Measurements from ENCODE around the gene FAM13C.
A peak's percentile ranks its signal among the peaks of the same experiment; 100 is the strongest.

The FAM13C gene

DNA sequence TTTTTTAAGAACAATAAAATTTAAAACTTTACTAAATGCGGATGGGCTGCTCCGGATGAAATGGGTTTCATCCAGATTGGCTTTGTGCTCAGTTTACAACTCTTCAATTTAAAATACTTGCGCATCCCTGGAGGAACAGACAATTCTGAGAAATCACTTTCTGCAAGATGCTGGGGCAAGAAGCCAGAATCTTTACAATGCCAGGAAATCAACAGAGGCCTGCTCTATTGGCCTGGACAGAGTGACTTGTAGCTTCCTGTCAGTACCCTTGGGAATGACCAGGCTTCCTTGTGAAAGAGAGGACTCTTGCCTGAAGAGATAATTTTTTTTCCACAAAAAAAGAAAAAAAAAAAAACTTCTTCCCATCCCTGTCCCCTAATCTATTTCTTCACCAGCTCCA is 3.9 kb upstream of the FAM13C start:
- Histone ChIP-seq H3K27ac (ENCODE audit: low read depth, low read length) (no peak overlapping the region), H3K9ac (ENCODE audit: low read length in 5 of 5) (no peak overlapping the region), H3K36me3 (ENCODE audit: control insufficient read depth in 5 of 5, insufficient read depth in 5 of 5, low read length in 5 of 5) (no peaks in the 10 kb centered on the region), H3K4me3 (ENCODE audit: low read depth in 1 of 5, low read length in 5 of 5) (no peak overlapping the region), H3K9me3 (ENCODE audit: control insufficient read depth in 5 of 5, low read length in 5 of 5) (no peaks in the 10 kb centered on the region), H3K4me1 (ENCODE audit: control insufficient read depth in 5 of 5, insufficient read depth in 5 of 5, low read length in 5 of 5) (peaks cover 0 to 26% (median 18%) of the 10 kb centered on the region in 5 donors), H3K27me3 (ENCODE audit: control insufficient read depth in 5 of 5, insufficient read depth in 4 of 5, low read length in 5 of 5) (no peaks in the 10 kb centered on the region)

DNA sequence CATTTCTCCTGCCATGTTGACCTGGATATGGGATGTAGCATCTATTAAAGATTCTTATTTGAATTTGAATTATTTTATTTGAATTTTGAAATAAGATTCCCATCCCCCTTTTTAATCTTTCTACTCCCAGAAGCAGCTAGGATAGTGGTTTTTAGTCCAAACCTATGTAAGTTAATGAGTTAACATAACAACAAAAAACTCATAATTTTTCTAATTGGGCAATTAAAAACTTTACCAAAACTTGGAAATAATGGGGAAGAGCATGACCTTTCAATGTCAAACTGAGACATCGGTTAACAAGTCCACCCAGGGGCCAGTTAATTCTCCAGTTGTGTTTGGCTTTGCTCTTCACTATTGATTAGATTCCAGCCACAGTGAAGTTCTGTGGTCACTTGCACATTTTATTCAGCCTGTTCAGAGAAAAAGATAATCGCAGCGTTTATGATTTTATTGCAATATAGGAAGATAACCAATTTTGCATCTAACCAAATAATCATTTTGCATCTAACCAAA is 1.2 kb upstream of the FAM13C start:
- Histone ChIP-seq H3K4me3 (ENCODE audit: low read depth in 1 of 5, low read length in 5 of 5) (peak overlapping the region in 2 of 5 donors; percentile 70 to 78), H3K36me3 (ENCODE audit: control insufficient read depth in 5 of 5, insufficient read depth in 5 of 5, low read length in 5 of 5) (no peaks in the 10 kb centered on the region), H3K27me3 (ENCODE audit: control insufficient read depth in 5 of 5, insufficient read depth in 4 of 5, low read length in 5 of 5) (no peaks in the 10 kb centered on the region), H3K27ac (ENCODE audit: low read depth, low read length) (peak overlapping the region; percentile 66), H3K9ac (ENCODE audit: low read length in 5 of 5) (no peak overlapping the region), H3K9me3 (ENCODE audit: control insufficient read depth in 5 of 5, low read length in 5 of 5) (no peaks in the 10 kb centered on the region), H3K4me1 (ENCODE audit: control insufficient read depth in 5 of 5, insufficient read depth in 5 of 5, low read length in 5 of 5) (peaks cover 0 to 45% (median 31%) of the 10 kb centered on the region in 5 donors)

DNA sequence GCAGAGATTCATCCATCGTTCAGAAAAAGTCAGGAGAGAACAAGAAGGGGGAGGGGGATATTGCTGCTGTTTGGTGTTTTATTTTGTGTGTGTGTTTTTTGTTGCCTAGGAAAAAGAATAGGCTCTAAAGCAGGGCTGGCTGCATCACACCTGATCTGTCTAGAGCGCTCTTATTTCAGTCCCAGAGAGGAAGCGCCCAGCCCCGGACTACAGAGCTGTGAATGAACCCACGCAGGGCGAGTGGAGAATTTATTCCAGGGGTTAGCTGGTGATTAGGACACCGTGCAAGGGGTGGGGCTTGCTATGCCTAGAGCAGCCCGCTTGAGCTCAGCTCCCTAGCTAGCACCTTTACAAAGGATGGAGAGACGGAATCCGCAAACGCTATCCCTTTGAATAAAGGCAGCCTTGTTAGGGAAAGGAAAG is 621 bp upstream of the FAM13C start:
- Histone ChIP-seq H3K27me3 (ENCODE audit: control insufficient read depth in 5 of 5, insufficient read depth in 4 of 5, low read length in 5 of 5) (no peaks in the 10 kb centered on the region), H3K9ac (ENCODE audit: low read length in 5 of 5) (no peak overlapping the region), H3K9me3 (ENCODE audit: control insufficient read depth in 5 of 5, low read length in 5 of 5) (no peaks in the 10 kb centered on the region), H3K27ac (ENCODE audit: low read depth, low read length) (peak overlapping the region; percentile 66), H3K4me3 (ENCODE audit: low read depth in 1 of 5, low read length in 5 of 5) (peak overlapping the region; percentile 41 to 78 (median 70)), H3K4me1 (ENCODE audit: control insufficient read depth in 5 of 5, insufficient read depth in 5 of 5, low read length in 5 of 5) (peaks cover 0 to 48% (median 31%) of the 10 kb centered on the region in 5 donors), H3K36me3 (ENCODE audit: control insufficient read depth in 5 of 5, insufficient read depth in 5 of 5, low read length in 5 of 5) (no peaks in the 10 kb centered on the region)

DNA sequence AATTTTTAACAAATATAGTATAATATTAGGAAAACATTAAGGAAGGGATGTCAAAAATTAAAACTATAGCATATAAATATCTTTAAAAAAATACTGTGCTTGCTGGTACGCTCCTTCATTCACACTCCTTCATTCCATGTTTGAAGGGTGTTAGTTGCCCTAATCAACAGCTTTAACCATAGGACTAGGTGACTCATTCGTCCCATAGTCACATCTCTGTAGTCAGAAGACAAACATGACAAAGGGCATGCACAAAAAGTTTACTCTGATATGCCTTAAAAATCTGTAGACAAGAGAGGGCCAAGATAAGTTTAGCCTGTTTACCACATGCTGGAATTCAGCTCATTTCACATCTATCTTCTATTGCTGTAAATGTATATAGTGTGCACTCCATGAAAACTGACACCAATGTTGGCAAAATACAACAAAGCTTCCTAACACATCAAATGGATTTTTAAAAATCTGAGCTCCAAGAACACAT is 646 bp downstream of the FAM13C start:
- Histone ChIP-seq H3K27me3 (ENCODE audit: control insufficient read depth in 5 of 5, insufficient read depth in 4 of 5, low read length in 5 of 5) (no peaks in the 10 kb centered on the region), H3K9me3 (ENCODE audit: control insufficient read depth in 5 of 5, low read length in 5 of 5) (no peaks in the 10 kb centered on the region), H3K4me1 (ENCODE audit: control insufficient read depth in 5 of 5, insufficient read depth in 5 of 5, low read length in 5 of 5) (peaks cover 0 to 47% (median 31%) of the 10 kb centered on the region in 5 donors), H3K27ac (ENCODE audit: low read depth, low read length) (peak overlapping the region; percentile 66), H3K4me3 (ENCODE audit: low read depth in 1 of 5, low read length in 5 of 5) (peak overlapping the region; percentile 67 to 90 (median 74)), H3K9ac (ENCODE audit: low read length in 5 of 5) (peak overlapping the region; percentile 34 to 62 (median 56)), H3K36me3 (ENCODE audit: control insufficient read depth in 5 of 5, insufficient read depth in 5 of 5, low read length in 5 of 5) (no peaks in the 10 kb centered on the region)

DNA sequence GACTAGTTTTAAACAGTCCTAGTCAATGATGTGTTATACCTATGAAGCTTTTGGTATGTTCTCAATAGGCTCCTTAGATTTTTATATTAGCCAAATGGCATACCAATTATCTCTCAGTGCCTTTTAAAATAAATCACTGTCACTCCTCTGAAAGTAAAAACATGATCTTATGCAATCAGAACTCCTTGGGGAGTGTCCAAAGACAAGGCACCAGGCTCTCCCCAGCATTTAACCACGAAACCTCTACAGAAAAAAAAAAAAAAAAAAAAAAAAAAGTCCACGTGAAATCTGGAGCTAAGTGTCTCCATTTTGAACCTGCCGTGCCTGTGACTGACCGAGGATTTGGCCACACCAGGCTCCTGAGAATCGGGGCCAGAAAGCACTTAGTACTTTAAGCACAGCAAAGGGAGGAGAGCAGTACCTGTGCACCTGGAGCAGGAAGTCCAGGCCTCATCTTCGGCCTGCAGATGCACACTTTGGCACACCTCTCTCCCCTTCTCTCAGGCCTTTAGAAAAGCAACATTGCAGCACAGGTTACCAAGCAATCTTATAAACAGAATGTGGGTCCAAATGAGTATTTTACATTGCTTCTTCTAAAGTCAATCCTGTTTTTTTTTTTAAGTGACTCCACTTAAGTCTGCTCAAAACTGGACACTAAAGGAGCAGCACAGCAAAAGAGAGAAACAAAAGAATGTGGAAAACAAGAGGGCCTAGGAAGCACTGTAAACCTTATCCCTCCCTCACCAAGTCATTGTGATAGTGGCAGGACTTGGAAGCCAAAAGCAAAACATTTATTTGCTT is 1.5 kb downstream of the FAM13C start:
- H3K9me3 ChIP-seq (ENCODE audit: control insufficient read depth in 5 of 5, low read length in 5 of 5), result no peaks in the 10 kb centered on the region
- peak overlapping the region in 1 of 5 donors; percentile 35 for H3K9ac ChIP-seq (ENCODE audit: low read length in 5 of 5)
- H3K4me1 ChIP-seq (ENCODE audit: control insufficient read depth in 5 of 5, insufficient read depth in 5 of 5, low read length in 5 of 5), result peaks cover 0 to 44% (median 26%) of the 10 kb centered on the region in 5 donors
- no peaks in the 10 kb centered on the region for H3K36me3 ChIP-seq (ENCODE audit: control insufficient read depth in 5 of 5, insufficient read depth in 5 of 5, low read length in 5 of 5)
- no peaks in the 10 kb centered on the region for H3K27me3 ChIP-seq (ENCODE audit: control insufficient read depth in 5 of 5, insufficient read depth in 4 of 5, low read length in 5 of 5)
- peak overlapping the region in 4 of 5 donors; percentile 33 to 70 (median 52) for H3K4me3 ChIP-seq (ENCODE audit: low read depth in 1 of 5, low read length in 5 of 5)
- peak overlapping the region; percentile 65 for H3K27ac ChIP-seq (ENCODE audit: low read depth, low read length)

DNA sequence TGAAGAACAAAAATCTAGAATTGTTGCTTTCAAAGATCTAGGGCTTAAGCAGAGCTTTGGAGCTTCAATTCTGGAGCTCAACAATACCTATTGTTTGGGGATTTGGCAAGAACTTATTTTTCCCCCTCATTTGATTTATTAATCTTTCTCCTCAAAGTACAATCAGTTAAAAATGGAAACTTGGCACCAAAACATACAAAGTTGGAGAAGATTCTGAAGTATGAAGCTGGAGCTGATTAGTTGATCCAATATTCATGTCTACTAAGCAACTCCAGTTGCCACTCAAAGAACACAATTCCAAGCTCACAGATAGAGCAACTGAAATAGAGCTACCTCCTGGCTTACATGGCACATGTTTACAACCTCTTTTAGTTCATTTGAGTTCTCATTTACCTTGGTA is 3.8 kb downstream of the FAM13C start:
- no peak overlapping the region for H3K4me3 ChIP-seq (ENCODE audit: low read depth in 1 of 5, low read length in 5 of 5)
- peaks cover 0 to 44% (median 26%) of the 10 kb centered on the region in 5 donors for H3K4me1 ChIP-seq (ENCODE audit: control insufficient read depth in 5 of 5, insufficient read depth in 5 of 5, low read length in 5 of 5)
- H3K27me3 ChIP-seq (ENCODE audit: control insufficient read depth in 5 of 5, insufficient read depth in 4 of 5, low read length in 5 of 5), result no peaks in the 10 kb centered on the region
- no peak overlapping the region for H3K27ac ChIP-seq (ENCODE audit: low read depth, low read length)
- H3K9me3 ChIP-seq (ENCODE audit: control insufficient read depth in 5 of 5, low read length in 5 of 5), result no peaks in the 10 kb centered on the region
- no peak overlapping the region for H3K9ac ChIP-seq (ENCODE audit: low read length in 5 of 5)
- H3K36me3 ChIP-seq (ENCODE audit: control insufficient read depth in 5 of 5, insufficient read depth in 5 of 5, low read length in 5 of 5), result no peaks in the 10 kb centered on the region

DNA sequence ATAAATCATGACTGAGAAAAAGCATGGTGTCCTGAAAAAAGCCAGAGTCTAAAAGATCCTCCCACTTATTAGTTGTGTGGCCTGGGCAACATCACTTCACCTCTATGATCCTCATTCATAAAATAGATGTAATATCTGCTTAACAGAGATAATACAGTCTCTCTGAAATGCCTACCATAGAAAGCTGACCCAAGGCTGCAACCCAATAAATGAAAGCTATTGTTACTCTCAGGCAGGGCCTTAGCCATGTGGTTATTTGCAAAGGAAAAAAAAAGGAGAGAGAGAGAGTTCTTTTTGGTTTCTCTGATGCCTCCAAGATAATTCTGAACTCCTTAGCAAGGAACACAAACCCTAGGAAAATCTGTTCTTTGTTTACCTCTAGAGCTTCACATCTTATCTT is 7.9 kb downstream of the FAM13C start:
- Histone ChIP-seq H3K4me1 (ENCODE audit: control insufficient read depth in 5 of 5, insufficient read depth in 5 of 5, low read length in 5 of 5) (peaks cover 0 to 12% (median 0%) of the 10 kb centered on the region in 5 donors), H3K9me3 (ENCODE audit: control insufficient read depth in 5 of 5, low read length in 5 of 5) (no peaks in the 10 kb centered on the region), H3K4me3 (ENCODE audit: low read depth in 1 of 5, low read length in 5 of 5) (no peak overlapping the region), H3K27ac (ENCODE audit: low read depth, low read length) (no peak overlapping the region), H3K36me3 (ENCODE audit: control insufficient read depth in 5 of 5, insufficient read depth in 5 of 5, low read length in 5 of 5) (peaks cover 0 to 12% (median 6%) of the 10 kb centered on the region in 5 donors), H3K27me3 (ENCODE audit: control insufficient read depth in 5 of 5, insufficient read depth in 4 of 5, low read length in 5 of 5) (no peaks in the 10 kb centered on the region), H3K9ac (ENCODE audit: low read length in 5 of 5) (no peak overlapping the region)

DNA sequence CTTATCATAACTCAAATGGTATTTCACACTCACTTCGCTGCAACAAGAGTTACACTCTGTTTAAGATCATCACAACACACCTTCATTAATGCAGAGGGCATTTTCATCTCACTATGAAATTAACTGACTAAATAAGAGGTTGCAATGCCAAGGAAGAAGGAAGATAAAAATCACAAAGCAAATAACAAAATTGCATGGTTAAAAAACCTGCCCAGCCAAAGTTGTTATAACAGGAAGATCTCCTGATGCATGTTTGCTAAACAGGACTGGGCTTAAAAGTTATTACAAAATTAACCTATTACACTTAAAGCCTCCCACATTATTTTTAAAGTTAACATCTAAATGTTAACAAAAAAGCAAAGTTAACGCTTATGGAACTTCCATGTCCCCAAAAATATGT is 11.8 kb downstream of the FAM13C start:
- Histone ChIP-seq H3K9me3 (ENCODE audit: control insufficient read depth in 5 of 5, low read length in 5 of 5) (no peaks in the 10 kb centered on the region), H3K9ac (ENCODE audit: low read length in 5 of 5) (no peak overlapping the region), H3K36me3 (ENCODE audit: control insufficient read depth in 5 of 5, insufficient read depth in 5 of 5, low read length in 5 of 5) (peaks cover 0 to 12% (median 6%) of the 10 kb centered on the region in 5 donors), H3K27me3 (ENCODE audit: control insufficient read depth in 5 of 5, insufficient read depth in 4 of 5, low read length in 5 of 5) (no peaks in the 10 kb centered on the region), H3K27ac (ENCODE audit: low read depth, low read length) (no peak overlapping the region), H3K4me1 (ENCODE audit: control insufficient read depth in 5 of 5, insufficient read depth in 5 of 5, low read length in 5 of 5) (no peaks in the 10 kb centered on the region), H3K4me3 (ENCODE audit: low read depth in 1 of 5, low read length in 5 of 5) (no peak overlapping the region)

DNA sequence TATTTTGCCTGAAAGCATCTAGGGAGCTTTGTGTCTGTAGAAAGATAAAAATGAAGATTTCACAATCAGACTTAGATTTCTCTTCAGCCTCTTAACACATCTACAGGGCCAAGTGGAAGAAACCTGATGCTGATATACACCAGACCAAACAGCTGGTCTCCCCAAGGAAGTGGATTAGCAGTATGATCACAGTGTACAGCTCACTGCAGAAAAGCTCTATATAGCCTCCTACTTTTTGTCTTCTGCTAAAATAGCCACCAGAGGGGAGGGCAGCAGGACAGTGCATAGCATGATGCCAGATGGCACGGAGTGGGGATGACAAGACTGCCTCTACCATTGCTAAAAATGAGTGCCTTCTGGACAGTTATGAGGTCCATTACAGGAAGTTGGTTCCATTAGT is 16.0 kb downstream of the FAM13C start:
- Histone ChIP-seq H3K9me3 (ENCODE audit: control insufficient read depth in 5 of 5, low read length in 5 of 5) (no peaks in the 10 kb centered on the region), H3K4me1 (ENCODE audit: control insufficient read depth in 5 of 5, insufficient read depth in 5 of 5, low read length in 5 of 5) (no peaks in the 10 kb centered on the region), H3K36me3 (ENCODE audit: control insufficient read depth in 5 of 5, insufficient read depth in 5 of 5, low read length in 5 of 5) (peaks cover 0 to 9% (median 6%) of the 10 kb centered on the region in 5 donors), H3K4me3 (ENCODE audit: low read depth in 1 of 5, low read length in 5 of 5) (no peak overlapping the region), H3K9ac (ENCODE audit: low read length in 5 of 5) (no peak overlapping the region), H3K27me3 (ENCODE audit: control insufficient read depth in 5 of 5, insufficient read depth in 4 of 5, low read length in 5 of 5) (no peaks in the 10 kb centered on the region), H3K27ac (ENCODE audit: low read depth, low read length) (no peak overlapping the region)

DNA sequence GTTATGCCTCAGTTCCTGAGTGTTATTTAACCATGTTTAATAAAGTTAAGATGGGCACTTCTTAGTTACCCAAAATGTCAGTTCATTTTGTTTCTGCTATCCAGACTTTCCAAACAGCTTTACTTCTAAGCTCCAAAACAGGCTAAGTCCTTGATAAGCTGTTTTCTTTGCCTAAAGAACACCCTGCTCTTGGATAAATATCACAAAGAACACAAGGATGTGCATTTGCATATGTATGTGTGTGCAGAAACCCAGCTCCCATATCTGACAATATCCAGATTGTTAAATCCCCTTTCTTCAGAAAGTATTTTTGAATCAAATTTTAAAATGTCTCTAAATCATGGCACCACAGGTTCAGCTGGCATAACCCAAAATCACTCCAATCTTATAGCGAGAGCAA is 19.6 kb downstream of the FAM13C start:
- Histone ChIP-seq H3K9ac (ENCODE audit: low read length in 5 of 5) (no peak overlapping the region), H3K9me3 (ENCODE audit: control insufficient read depth in 5 of 5, low read length in 5 of 5) (no peaks in the 10 kb centered on the region), H3K4me1 (ENCODE audit: control insufficient read depth in 5 of 5, insufficient read depth in 5 of 5, low read length in 5 of 5) (peaks cover 0 to 4% (median 0%) of the 10 kb centered on the region in 5 donors), H3K36me3 (ENCODE audit: control insufficient read depth in 5 of 5, insufficient read depth in 5 of 5, low read length in 5 of 5) (no peaks in the 10 kb centered on the region), H3K27me3 (ENCODE audit: control insufficient read depth in 5 of 5, insufficient read depth in 4 of 5, low read length in 5 of 5) (no peaks in the 10 kb centered on the region), H3K4me3 (ENCODE audit: low read depth in 1 of 5, low read length in 5 of 5) (no peak overlapping the region), H3K27ac (ENCODE audit: low read depth, low read length) (no peak overlapping the region)
